Lung (tissue), 12 donors: ENCODE data around the gene RAB40A. TPM values are rescaled to one million over a fixed set of nuclear protein-coding genes. Genes with fewer than 3 reads are reported as not detected.

Experiments
- ATAC-seq: fragments of 200-7000 bp; cut with Tn5 transposase; one replicate; pipeline ENCODE4 v1.9.1; 2020; ENCODE audit warnings: moderate number of reproducible peaks; ENCODE audit not compliant: insufficient read depth, low FRiP score
- DNase-seq, 3 donors: peaks; one replicate each; pipeline ENCODE4 v3.0.0-alpha.2; 2013 to 2017
- H3K27ac ChIP-seq, 2 donors: one replicate each; pipeline ENCODE4 v1.5.1; 2013; ENCODE audit warnings: mild to moderate bottlenecking in 2 of 2, moderate library complexity in 2 of 2, control low read depth in 1 of 2, inconsistent platforms in 1 of 2, low read depth in 1 of 2, low read length in 1 of 2
- H3K27me3 ChIP-seq, 3 donors: one replicate each; pipeline ENCODE4 v1.5.1; 2013; ENCODE audit warnings: low read length in 2 of 3; ENCODE audit not compliant: control insufficient read depth in 3 of 3, insufficient read depth in 3 of 3
- H3K36me3 ChIP-seq, 4 donors: one replicate each; pipeline ENCODE4 v1.5.1; 2013; ENCODE audit warnings: low read length in 4 of 4, mild to moderate bottlenecking in 1 of 4, moderate library complexity in 1 of 4; ENCODE audit not compliant: control insufficient read depth in 4 of 4, insufficient read depth in 4 of 4
- H3K4me1 ChIP-seq, 5 donors: one replicate each; pipeline ENCODE4 v1.5.1; 2013; ENCODE audit warnings: low read length in 5 of 5, mild to moderate bottlenecking in 2 of 5, moderate library complexity in 1 of 5; ENCODE audit not compliant: control insufficient read depth in 5 of 5, insufficient read depth in 5 of 5
- H3K4me3 ChIP-seq: one replicate; pipeline ENCODE4 v1.5.1; 2013; ENCODE audit warnings: mild to moderate bottlenecking, control low read depth, moderate library complexity
- H3K9ac ChIP-seq, 2 donors: one replicate each; pipeline ENCODE4 v1.5.1; 2013; ENCODE audit warnings: low read length in 2 of 2, control low read depth in 1 of 2; ENCODE audit not compliant: insufficient read depth in 1 of 2
- H3K9me3 ChIP-seq, 4 donors: one replicate each; pipeline ENCODE4 v1.5.1; 2013; ENCODE audit warnings: low read length in 3 of 4, mild to moderate bottlenecking in 1 of 4, moderate library complexity in 1 of 4; ENCODE audit not compliant: control insufficient read depth in 4 of 4, insufficient read depth in 3 of 4
- WGBS, 2 donors: extraction: QIAGEN DNeasy Blood & Tissue Kit; methylation state at CpG; one replicate each; pipeline ENCODE4 v1.1.7; 2013; 5-methylcytosine and 5-hydroxymethylcytosine counted together
- polyA plus RNA-seq, 2 donors: library from polyadenylated mRNA; stranded (reverse); fragments of 200-250 nt; gene quantifications; one replicate each; pipeline ENCODE4 v1.2.1, GENCODE V29; 2013
- total RNA-seq, 2 donors: library from RNA; depleted of rRNA in 1 of 2; stranded (reverse); fragments of >200 nt in 1 of 2; gene quantifications; one replicate each; pipeline ENCODE4 v1.2.1, GENCODE V29; 2014 to 2021
- TF ChIP-seq, protein P1 (sequence below): IDR thresholded peaks from 2 replicates; pipeline ENCODE4 v1.5.1; 2012; ENCODE audit warnings: mild to moderate bottlenecking; ENCODE audit errors: control extremely low read depth, extremely low read depth
- donor health status: control.
- donor health status: control.
- donor health status: Bipolar disorder and iron deficiency.
- donor health status: healthy.
- donor health status: DM: yes; HTN: yes; CAD: no.

RAB40A gene
- total and polyA plus RNA-seq, 4 donors, result 0.06 to 1.1 (median 0.24) TPM

DNA sequence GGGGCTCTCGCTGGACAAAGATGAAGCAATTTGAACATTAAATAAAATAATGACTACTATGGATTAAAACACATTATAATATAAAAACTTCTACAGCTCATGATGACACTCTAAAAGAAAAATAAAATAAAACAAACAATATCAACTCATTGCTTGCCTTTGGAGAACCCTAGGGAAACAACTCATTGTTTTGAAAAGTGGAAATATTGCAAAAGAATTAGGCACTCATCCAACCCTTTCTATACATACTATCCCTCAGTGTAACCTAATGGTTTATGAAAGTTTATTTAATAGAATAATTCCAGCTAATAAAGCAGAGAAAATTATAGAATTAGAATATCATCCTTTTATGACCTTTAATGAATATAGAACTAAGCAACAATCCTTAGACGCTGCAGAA is 718 bp downstream of the RAB40A start:
- H3K9ac ChIP-seq, result no peak overlapping the region
- no peak overlapping the region for H3K4me3 ChIP-seq
- H3K4me1 ChIP-seq, result no peaks in the 10 kb centered on the region
- WGBS, 2 donors, result 89 to 100% methylated on average over 2 of the region's 2 CpGs
- peaks cover 0 to 35% (median 13%) of the 10 kb centered on the region in 3 donors for H3K27me3 ChIP-seq
- H3K9me3 ChIP-seq, result no peaks in the 10 kb centered on the region
- H3K27ac ChIP-seq, result no peak overlapping the region
- ATAC-seq (no peak), DNase-seq (peak in 1 of 3 donors; percentile 45)
- TF ChIP-seq, protein P1, sequence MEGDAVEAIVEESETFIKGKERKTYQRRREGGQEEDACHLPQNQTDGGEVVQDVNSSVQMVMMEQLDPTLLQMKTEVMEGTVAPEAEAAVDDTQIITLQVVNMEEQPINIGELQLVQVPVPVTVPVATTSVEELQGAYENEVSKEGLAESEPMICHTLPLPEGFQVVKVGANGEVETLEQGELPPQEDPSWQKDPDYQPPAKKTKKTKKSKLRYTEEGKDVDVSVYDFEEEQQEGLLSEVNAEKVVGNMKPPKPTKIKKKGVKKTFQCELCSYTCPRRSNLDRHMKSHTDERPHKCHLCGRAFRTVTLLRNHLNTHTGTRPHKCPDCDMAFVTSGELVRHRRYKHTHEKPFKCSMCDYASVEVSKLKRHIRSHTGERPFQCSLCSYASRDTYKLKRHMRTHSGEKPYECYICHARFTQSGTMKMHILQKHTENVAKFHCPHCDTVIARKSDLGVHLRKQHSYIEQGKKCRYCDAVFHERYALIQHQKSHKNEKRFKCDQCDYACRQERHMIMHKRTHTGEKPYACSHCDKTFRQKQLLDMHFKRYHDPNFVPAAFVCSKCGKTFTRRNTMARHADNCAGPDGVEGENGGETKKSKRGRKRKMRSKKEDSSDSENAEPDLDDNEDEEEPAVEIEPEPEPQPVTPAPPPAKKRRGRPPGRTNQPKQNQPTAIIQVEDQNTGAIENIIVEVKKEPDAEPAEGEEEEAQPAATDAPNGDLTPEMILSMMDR, result no peak
- H3K36me3 ChIP-seq, result no peaks in the 10 kb centered on the region

DNA sequence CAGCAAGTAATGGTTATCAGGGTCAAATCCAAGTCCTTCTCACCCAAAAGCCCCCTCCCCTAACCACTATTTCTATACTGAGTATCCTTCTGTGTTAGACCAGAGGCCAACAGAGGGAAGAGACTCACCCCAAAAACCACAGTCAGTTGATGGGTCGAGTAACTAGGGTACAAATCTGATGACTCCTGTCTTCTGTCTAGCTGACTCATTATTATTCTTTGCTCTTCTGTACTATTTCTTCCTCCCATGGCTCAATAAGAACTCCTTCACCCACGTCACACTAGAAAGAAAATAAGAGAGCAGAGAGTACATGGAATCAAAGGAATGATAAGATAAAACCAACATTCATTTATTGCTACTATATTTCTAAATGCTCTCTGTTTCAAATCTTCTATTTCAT is 2.0 kb downstream of the RAB40A start:
- Histone ChIP-seq H3K4me3 (no peak overlapping the region), H3K9me3 (peaks cover 0 to 2% (median 0%) of the 10 kb centered on the region in 4 donors), H3K27me3 (peaks cover 0 to 37% (median 17%) of the 10 kb centered on the region in 3 donors), H3K36me3 (no peaks in the 10 kb centered on the region), H3K4me1 (no peaks in the 10 kb centered on the region), H3K9ac (no peak overlapping the region), H3K27ac (no peak overlapping the region)
- DNase-seq (no peak), ATAC-seq (no peak)
- WGBS, 2 donors, result 39 to 48% methylated on average over 2 of the region's 2 CpGs
- TF ChIP-seq, protein P1, result no peak

DNA sequence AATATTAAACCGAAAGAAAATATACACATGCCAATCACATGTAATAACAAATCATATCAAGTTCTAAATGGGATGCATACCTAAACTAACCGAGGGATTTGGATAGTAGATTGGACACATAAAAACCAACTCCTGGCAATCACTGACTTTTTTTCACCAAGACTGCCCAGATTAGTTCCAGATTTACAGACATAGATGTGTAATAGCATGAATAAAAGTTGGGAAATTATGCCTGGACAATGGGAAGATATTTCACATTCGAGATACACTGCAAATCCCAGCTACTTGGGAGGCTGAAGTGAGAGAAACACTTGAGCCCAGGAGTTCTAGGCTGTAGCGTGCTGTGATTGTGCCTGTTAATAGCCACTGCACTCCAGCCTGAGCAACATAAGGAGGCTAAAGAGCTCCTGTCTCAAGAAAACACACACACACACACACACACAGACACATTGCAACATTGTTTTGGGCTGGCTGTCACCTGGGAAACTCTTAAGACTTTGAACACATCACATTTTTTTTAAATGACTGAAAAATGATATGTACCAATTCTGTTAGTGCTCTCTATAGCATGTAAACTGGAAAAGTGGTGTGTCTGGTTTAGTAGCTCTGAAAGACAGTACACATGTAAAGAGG is 5.7 kb downstream of the RAB40A start:
- Histone ChIP-seq H3K4me1 (no peaks in the 10 kb centered on the region), H3K9me3 (peaks cover 0 to 2% (median 0%) of the 10 kb centered on the region in 4 donors), H3K27ac (no peak overlapping the region), H3K27me3 (peaks cover 0 to 37% (median 20%) of the 10 kb centered on the region in 3 donors), H3K4me3 (no peak overlapping the region), H3K9ac (no peak overlapping the region), H3K36me3 (no peaks in the 10 kb centered on the region)
- 54 to 73% methylated on average over 4 of the region's 4 CpGs for WGBS, 2 donors
- DNase-seq (peak in 2 of 3 donors; percentile 7 to 42), ATAC-seq (no peak)
- TF ChIP-seq, protein P1, result no peak
